AG10803 (cell line): ENCODE data around the gene IDH3G.

ENCODE experiments used
- DNase-seq: peaks from one replicate; pipeline ENCODE4 v3.0.0; 2010; ENCODE audit warnings: low read depth
- H3K4me3 ChIP-seq: 2 replicates; pipeline ENCODE4 v1.5.1; 2011; ENCODE audit warnings: mild to moderate bottlenecking, low read length, control low read depth
- TF ChIP-seq, protein P1 (sequence below): conservative IDR thresholded peaks from 2 replicates; pipeline ENCODE4 v1.5.1; 2011; ENCODE audit warnings: mild to moderate bottlenecking, low read length, control low read depth, inconsistent platforms

The IDH3G gene

DNA sequence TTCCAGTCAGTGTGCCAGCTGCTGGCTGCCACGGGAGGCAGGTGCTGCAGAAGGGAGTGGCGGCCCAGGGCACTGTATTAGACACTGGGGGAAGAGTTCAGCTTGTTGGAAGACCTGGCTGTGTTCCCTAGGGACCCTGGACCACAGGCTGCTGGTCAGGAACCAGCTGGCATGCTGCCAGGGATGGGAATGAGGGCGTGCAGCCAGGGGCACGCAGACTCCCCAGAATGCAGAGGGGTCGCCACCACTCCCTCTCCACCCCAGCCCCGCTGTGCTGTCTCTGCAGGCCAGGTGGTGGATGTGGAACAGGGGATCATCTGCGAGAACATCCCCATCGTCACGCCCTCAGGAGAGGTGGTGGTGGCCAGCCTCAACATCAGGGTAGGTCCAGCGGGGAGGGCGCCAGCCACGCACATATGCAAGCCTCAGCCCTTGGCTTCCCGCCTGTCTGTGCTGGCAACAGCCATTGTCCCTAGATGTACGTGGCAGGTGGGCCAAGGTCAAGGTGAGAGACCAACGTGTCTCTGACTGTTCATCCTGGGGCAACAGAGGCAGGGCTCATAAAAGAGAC, 57.2 kb downstream of the IDH3G start:
- TF ChIP-seq, protein P1, sequence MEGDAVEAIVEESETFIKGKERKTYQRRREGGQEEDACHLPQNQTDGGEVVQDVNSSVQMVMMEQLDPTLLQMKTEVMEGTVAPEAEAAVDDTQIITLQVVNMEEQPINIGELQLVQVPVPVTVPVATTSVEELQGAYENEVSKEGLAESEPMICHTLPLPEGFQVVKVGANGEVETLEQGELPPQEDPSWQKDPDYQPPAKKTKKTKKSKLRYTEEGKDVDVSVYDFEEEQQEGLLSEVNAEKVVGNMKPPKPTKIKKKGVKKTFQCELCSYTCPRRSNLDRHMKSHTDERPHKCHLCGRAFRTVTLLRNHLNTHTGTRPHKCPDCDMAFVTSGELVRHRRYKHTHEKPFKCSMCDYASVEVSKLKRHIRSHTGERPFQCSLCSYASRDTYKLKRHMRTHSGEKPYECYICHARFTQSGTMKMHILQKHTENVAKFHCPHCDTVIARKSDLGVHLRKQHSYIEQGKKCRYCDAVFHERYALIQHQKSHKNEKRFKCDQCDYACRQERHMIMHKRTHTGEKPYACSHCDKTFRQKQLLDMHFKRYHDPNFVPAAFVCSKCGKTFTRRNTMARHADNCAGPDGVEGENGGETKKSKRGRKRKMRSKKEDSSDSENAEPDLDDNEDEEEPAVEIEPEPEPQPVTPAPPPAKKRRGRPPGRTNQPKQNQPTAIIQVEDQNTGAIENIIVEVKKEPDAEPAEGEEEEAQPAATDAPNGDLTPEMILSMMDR: no peak
- DNase-seq: no peak
- no peak overlapping the region for H3K4me3 ChIP-seq

DNA sequence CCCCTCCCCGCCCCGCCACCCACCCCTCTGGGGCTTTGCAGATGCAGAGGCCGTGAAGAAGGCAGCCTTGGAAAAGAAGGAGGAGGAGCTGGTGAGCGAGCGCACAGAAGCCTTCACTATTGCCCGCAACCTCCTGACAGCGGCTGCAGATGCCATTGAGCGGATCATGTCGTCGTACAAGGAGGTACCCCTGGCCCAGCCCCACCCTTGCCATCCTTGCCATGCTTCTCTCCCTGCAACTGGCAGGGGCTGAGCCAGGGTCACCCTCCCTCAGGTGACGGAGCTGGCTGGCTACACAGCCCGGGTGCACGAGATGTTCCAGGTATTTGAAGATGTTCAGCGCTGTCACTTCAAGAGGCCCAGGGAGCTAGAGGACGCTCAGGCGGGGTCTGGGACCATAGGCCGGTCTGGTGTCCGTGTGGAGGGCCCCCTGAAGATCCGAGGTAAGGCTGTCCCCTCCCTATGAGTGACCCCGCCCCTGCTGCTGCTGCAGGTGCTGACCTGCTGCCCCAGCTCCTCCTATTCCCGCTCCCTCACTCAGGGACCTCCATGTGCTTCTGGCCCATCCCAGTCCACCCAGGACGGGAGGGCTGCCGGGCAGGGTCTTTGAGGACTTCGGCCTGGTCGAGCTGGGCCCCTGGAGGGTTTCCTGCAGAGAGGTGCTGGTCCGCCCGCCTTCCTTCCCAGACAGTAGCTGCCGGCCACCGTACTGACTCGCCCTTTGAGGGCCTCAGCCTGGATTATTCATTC, 57.9 kb downstream of the IDH3G start:
- H3K4me3 ChIP-seq: no peak overlapping the region
- DNase-seq: no peak
- TF ChIP-seq, protein P1: no peak
